Non-pigmented ciliary epithelial cell (primary cell): ENCODE results near the gene KCTD12.

Experiments used
- DNase-seq: peaks from one replicate; pipeline ENCODE4 v3.0.0-alpha.2; 2010; ENCODE audit warnings: low read depth

The KCTD12 gene

GRCh38 chr13:76887076-76887563 is 915 bp upstream of the KCTD12 start:
- no peak for DNase-seq

DNA sequence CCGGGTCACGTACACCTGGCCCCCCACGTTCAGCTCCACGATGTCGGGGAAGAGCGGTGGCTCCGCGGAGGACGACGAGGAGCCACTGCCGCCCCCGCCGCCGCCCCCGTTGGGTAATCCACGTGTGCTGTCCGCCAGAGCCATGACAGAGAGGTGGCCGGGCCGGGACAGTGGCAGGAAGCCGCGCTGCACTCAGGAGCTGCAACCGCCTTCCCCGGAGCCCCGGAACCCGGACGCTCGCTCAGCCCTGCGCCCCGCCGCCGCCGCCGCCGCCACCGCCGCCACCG is 257 bp downstream of the KCTD12 start:
- DNase-seq = no peak

DNA sequence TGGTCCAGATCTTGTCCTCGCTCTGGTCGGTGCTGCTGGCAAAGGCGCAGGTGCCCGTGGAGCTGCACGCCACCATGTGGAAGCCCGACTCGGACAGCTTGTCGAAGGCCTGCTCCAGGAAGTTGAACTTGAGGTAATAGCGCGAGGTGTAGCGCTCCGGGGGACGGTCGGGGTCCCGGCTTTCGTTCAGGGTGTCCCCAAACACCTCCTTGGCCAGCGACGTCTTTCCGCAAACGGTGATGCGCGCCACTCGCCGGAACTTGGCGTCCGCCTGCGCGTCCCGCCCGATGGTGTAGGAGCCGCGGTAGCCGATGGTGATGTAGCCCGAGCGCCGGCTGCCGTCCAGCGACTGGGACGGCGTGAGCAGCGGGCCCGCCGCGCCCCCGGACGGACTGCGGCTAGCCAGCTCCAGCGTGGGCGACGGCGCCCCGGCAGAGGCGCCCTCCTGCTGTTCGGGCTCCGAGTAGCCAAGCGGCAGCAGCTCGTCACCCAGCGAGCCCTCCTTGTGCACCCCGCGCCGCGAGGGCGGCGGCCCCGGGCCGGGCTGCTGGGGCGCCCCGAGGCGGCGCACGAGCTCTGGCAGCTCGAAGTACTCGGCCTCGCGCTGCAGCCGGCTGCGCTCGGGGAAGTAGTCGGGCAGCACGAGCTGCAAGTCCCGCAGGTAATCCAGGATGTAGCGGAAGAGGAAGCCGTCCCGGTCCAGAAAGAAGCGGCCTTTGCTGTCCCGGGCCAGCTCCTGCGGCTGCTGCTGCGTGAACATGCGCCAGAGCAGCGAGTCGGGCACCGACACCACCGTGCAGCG is 801 bp downstream of the KCTD12 start:
- DNase-seq = peak; percentile 24

GRCh38 chr13:76884907-76885202 is 1.4 kb downstream of the KCTD12 start:
- no peak for DNase-seq

GRCh38 chr13:76884186-76884906 is 1.9 kb downstream of the KCTD12 start:
- DNase-seq = no peak

DNA sequence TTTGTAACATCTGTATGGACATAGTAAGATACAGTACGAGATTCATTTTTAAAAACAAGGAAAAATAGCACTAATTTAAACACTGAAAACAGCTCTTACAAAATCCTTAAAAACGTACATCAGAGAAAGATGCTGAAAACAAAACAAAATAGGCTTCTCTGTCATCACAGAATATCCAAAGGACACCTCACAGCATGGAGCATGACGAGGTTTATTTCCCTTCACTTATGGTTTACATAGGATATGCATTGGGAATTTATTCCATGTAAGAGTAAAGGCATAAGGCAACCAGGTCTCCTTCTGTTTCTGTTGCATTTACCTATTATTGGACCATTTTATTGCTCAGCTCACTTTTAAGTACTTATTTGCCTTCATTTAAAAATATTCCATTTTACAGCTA is 3.0 kb downstream of the KCTD12 start:
- DNase-seq = no peak

GRCh38 chr13:76882431-76882830 is 3.8 kb downstream of the KCTD12 start:
- DNase-seq = peak; percentile 15

- no peak for DNase-seq
Observed at GRCh38 chr13:76879883-76880270, 6.3 kb downstream of the KCTD12 start.

- peak; percentile 65 for DNase-seq
Observed at GRCh38 chr13:76879203-76879882, 6.9 kb downstream of the KCTD12 start.

DNA sequence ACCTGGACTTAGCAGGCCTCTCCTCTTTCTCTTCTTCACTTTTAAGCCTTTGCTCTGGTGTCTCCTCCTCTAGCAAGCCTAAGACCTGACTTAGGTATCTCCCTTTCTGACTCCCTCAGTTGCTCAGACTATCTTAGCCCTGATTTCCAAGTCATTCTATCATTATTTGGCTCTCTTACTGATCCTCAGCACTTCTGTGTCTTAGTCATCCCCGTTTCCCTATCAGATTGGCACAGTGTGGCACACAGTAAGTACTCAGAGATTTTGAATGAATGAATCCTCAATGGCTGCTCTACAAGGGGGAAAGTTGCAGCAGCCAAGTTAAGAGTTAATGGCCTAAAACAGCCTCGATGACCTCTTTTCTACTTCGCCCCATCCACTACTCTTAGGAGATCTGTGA is 8.2 kb downstream of the KCTD12 start:
- no peak for DNase-seq

GRCh38 chr13:76875271-76875815 is 10.9 kb downstream of the KCTD12 start:
- DNase-seq = no peak

DNA sequence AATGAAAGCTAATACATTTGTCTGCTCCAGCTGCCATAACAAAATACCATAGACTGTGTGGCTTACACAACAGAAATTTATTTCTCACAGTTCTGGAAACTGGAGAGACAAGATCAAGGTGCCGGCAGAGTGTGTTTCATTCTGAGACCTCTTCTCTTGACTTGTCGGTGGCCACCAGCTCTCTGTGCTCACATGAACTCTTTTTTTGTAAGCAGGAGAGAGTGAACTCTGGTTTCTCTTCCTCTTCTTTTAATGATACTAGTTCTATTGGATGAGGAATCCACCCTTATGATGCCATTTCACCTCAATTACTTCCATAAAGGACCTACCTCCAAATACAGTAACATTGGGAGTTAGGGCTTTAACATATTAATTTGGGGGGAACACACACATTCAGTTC is 11.7 kb downstream of the KCTD12 start:
- DNase-seq = no peak

- no peak for DNase-seq
Observed at GRCh38 chr13:76873445-76873844, 12.8 kb downstream of the KCTD12 start.

DNA sequence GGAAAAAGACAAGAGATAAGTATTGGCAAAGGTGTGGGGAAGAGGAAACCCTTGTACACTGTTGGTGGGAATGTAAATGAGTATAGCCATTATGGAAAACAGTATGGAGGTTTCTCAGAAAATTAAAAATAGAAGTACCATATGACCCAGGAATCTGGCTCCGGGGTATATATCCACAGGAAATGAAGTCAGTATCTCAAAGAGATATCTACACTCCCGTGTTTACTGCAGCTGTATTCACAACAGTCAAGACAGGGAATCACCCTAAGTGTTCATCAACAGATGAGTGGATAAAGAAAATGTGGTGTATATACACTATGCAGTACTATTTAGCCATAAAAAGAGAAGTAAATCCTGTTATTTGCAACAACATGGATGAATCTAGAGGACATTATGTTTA is 13.5 kb downstream of the KCTD12 start:
- no peak for DNase-seq

GRCh38 chr13:76871432-76871831 is 14.8 kb downstream of the KCTD12 start:
- no peak for DNase-seq

GRCh38 chr13:76868371-76868770 is 17.8 kb downstream of the KCTD12 start:
- no peak for DNase-seq

DNA sequence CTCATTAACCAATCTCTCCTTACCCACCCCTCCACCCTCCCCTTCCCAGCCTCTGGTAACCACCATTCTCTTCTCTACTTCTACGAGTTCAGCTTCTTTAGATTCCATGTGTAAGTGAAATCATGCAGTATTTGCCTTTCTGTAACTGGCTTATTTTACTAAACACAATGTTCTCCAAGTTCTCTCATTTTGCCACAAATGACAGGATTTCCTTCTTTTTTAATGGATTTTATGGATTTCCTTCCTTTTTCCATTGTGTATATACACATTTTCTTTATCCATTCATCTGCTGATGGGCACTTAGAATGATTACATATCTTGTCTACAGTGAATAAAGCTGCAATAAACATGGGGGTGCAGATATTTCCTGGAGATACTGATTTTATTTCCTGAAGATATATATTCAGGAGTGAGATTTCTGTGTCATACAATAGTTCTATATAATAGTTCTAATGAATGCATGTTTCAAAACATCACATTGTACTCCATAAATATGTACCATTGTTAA is 20.2 kb downstream of the KCTD12 start:
- no peak for DNase-seq

DNA sequence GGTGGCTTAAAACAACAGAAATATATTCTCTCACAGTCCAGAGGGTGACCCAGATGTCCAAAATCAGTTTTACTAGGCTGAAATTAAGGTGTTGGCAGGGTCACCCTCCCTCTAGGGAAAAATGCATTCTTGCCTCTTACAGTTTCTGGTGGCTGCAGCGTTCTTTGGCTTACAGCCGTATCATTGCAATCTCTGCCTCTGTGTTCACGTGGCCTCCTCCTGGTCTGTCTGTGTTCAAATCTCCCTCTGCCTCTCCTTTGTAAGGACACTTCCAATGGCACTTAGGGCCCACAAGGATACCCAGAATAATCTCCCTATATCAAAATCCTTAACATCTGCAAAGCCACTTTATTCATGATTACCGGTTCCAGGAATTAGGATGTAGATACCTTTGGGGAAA is 21.1 kb downstream of the KCTD12 start:
- DNase-seq = no peak

DNA sequence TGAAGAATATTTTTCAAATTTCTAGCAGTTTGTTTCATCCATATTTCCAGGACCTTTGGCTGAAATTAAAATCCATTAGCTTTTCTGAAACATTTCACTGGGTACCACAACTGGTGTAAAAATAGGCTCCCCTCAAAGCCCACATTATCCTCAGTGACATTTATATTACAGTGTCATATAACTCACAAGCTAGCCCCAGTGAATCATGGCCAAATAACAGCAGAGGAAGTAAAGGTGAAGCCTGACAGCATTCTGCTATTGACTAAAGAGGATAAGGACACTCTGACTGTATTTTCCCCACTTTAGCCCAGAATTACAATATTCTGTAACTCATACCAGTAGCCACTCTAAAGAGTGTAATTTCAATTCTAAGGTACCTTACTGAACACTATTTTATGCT is 21.9 kb downstream of the KCTD12 start:
- DNase-seq = no peak

DNA sequence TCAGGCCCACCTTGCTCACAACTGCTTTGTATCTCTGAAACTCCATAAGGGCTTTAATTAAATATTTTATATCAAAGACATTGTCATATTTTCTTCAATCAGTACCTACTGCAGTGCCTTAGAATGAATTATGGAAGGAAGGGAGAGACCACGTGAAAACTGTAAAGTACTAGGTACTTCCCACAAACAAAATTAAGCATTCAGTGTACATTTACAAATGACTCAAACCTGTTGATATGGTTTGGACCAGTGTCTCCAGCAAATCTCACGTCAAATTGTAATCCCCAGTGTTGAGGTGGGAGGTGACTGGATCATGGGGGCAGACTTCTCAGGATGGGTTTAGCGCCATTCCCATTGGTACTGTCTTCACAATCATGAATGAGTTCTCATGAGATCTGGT is 23.2 kb downstream of the KCTD12 start:
- DNase-seq = no peak

GRCh38 chr13:76861859-76862258 is 24.3 kb downstream of the KCTD12 start:
- DNase-seq = no peak

- no peak for DNase-seq
Observed at GRCh38 chr13:76860706-76861105, 25.5 kb downstream of the KCTD12 start.

DNA sequence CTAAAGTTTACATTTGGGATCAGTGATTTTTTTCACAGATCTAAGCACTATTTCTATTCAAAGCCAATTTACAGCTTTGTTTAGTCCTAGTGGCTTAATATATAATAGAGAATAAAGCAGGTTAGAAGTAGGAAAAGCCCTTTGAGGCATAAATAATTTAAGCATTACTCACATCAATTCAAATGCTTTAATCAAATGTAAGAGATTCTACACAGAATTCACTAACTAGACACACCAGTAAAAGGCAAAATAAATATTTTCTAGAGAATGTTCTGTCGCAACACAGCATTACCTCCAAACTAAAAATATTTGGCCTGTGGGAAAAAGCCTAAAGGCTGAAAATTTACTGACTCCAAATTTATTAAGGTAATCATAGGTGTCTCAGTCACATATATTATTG is 31.3 kb downstream of the KCTD12 start:
- DNase-seq = no peak
